K562 (cell line): Measurements from ENCODE around the gene FRMPD4. TPM values are rescaled to one million over a fixed set of nuclear protein-coding genes. Genes with fewer than 3 reads are reported as not detected.

ENCODE experiments used
- ATAC-seq: fragments of 200-7000 bp; cut with Tn5 transposase; 3 replicates; pipeline ENCODE4 v1.9.1; 2020; ENCODE audit warnings: moderate library complexity
- BruUV-seq: library from RNA; stranded (reverse); fragments of 400-500 nt; replicated peaks from 2 replicates; lab custom pipeline; 2021; lab: Mats Ljungman, UMichigan
- CTCF ChIA-PET: fragments of 300-600 bp; formaldehyde crosslinking; extraction: SDS; loops from one replicate; lab custom pipeline; 2021; ENCODE audit warnings: low intra/inter-chr PET ratio; lab: Yijun Ruan, JAX
- POLR2A ChIA-PET: fragments of 300-600, 350-650 bp; sonication (Branson Sonifier 250); formaldehyde crosslinking; extraction: SDS; loops from one replicate; lab custom pipeline; 2021; ENCODE audit warnings: antibody characterized with exemption, inconsistent platforms; lab: Yijun Ruan, JAX
- DNase-seq, 4 experiments: peaks; one replicate each; pipeline versions ENCODE4 v3.0.0 to v3.0.0-alpha.2; 2011 to 2018; ENCODE audit warnings: low spot score in 3 of 4, mixed read lengths in 3 of 4; ENCODE audit errors: extremely low read depth in 1 of 4
- FAIRE-seq: peaks from 2 replicates; lab custom pipeline; 2011; peaks lifted over from hg19 to GRCh38; lab: Jason Lieb, UNC
- H2AFZ ChIP-seq: 2 replicates; pipeline ENCODE4 v1.6.0; 2011; ENCODE audit warnings: low read depth, low read length, control low read depth, inconsistent platforms
- H3K27ac ChIP-seq: fragments of 200-600 bp; 3 replicates; pipeline ENCODE4 v1.8.0; 2011; ENCODE audit warnings: low read depth, mild to moderate bottlenecking, control low read depth, inconsistent platforms, low read length, moderate library complexity, mixed read lengths; ENCODE audit errors: extremely low read depth
- H3K27me3 ChIP-seq, 2 experiments: fragments of 300-600 bp in 1 of 2; 2 replicates in 1 of 2; 3 replicates in 1 of 2; pipeline versions ENCODE4 v1.6.0 to v1.8.0; 2011; ENCODE audit warnings: inconsistent platforms in 2 of 2, low read length in 2 of 2, mild to moderate bottlenecking in 1 of 2, mixed read lengths in 1 of 2, moderate library complexity in 1 of 2; ENCODE audit not compliant: control insufficient read depth in 2 of 2, insufficient read depth in 2 of 2
- H3K36me3 ChIP-seq: fragments of 300-600 bp; 3 replicates; pipeline ENCODE4 v1.8.0; 2011; ENCODE audit warnings: mild to moderate bottlenecking, low read length, inconsistent platforms; ENCODE audit not compliant: control insufficient read depth, insufficient read depth
- H3K4me1 ChIP-seq, 2 experiments: fragments of 200-600 bp in 1 of 2; replicated peaks in 1 of 2; 2 replicates in 1 of 2; 3 replicates in 1 of 2; pipeline versions ENCODE4 v1.5.1 to v1.8.0; 2011; ENCODE audit warnings: inconsistent platforms in 2 of 2, low read length in 2 of 2, mild to moderate bottlenecking in 1 of 2, mixed read lengths in 1 of 2, moderate library complexity in 1 of 2; ENCODE audit not compliant: control insufficient read depth in 2 of 2, insufficient read depth in 2 of 2
- H3K4me2 ChIP-seq: 2 replicates; pipeline ENCODE4 v1.6.1; 2011; ENCODE audit warnings: low read length, control low read depth, inconsistent platforms, mixed read lengths; ENCODE audit not compliant: insufficient read depth
- H3K4me3 ChIP-seq: fragments of 200-600 bp; sonication (generic), shearing (Covaris generic); 2 replicates; pipeline ENCODE4 v1.5.1; 2016; ENCODE audit warnings: control low read depth, inconsistent platforms
- H3K79me2 ChIP-seq: fragments of 200-600 bp; 3 replicates; pipeline ENCODE4 v1.8.0; 2011; ENCODE audit warnings: low read length, inconsistent platforms; ENCODE audit not compliant: control insufficient read depth, insufficient read depth
- H3K9ac ChIP-seq, 2 experiments: 2 replicates each; pipeline versions ENCODE4 v1.6.0 to v1.6.1; 2011; ENCODE audit warnings: low read depth in 2 of 2, low read length in 2 of 2, control low read depth in 1 of 2, inconsistent platforms in 1 of 2, mild to moderate bottlenecking in 1 of 2, mixed read lengths in 1 of 2; ENCODE audit not compliant: insufficient read depth in 1 of 2
- H3K9me1 ChIP-seq: one replicate; pipeline ENCODE4 v1.6.0; 2011; ENCODE audit warnings: inconsistent platforms, mild to moderate bottlenecking, low read length, moderate library complexity; ENCODE audit not compliant: control insufficient read depth, insufficient read depth
- H3K9me3 ChIP-seq: replicated peaks from 2 replicates; pipeline ENCODE4 v1.5.1; 2011; ENCODE audit warnings: low read depth, low read length, inconsistent platforms; ENCODE audit not compliant: control insufficient read depth, insufficient read depth
- H4K20me1 ChIP-seq: replicated peaks from 2 replicates; pipeline ENCODE4 v1.6.1; 2011; ENCODE audit warnings: low read length, inconsistent platforms, mixed read lengths; ENCODE audit not compliant: control insufficient read depth, insufficient read depth
- ATF6 ChIP-seq: sonication (generic); formaldehyde crosslinking; IDR thresholded peaks from 2 replicates; pipeline ENCODE4 v1.4.0; 2020; ENCODE audit warnings: mild to moderate bottlenecking, missing genetic modification reagents
- BRD4 ChIP-seq: fragments of 200-600 bp; sonication (generic); IDR thresholded peaks from 2 replicates; pipeline ENCODE4 v1.6.1; 2017; ENCODE audit warnings: inconsistent platforms
- CBFA2T2 ChIP-seq: fragments of 450-650 bp; conservative IDR thresholded peaks from 2 replicates; pipeline ENCODE4 v1.6.1; 2017; ENCODE audit warnings: mild to moderate bottlenecking
- E2F4 ChIP-seq: sonication (generic); formaldehyde crosslinking; IDR thresholded peaks from 2 replicates; pipeline ENCODE4 v1.8.0; 2022; ENCODE audit warnings: mild to moderate bottlenecking, low read depth, missing genetic modification reagents
- FOXJ3 ChIP-seq: sonication (generic); formaldehyde crosslinking; IDR thresholded peaks from 2 replicates; pipeline ENCODE4 v1.4.0; 2020; ENCODE audit warnings: mild to moderate bottlenecking, missing genetic modification reagents
- GTF2A2 ChIP-seq: IDR thresholded peaks from 2 replicates; pipeline ENCODE4 v1.6.1; 2016; ENCODE audit warnings: mild to moderate bottlenecking, missing genetic modification characterization, missing compliant biosample characterization
- HLTF ChIP-seq: fragments of 450-650 bp; IDR thresholded peaks from 2 replicates; pipeline ENCODE4 v1.6.1; 2016
- L3MBTL2 ChIP-seq: fragments of 450-650 bp; IDR thresholded peaks from 2 replicates; pipeline ENCODE4 v1.6.1; 2016; ENCODE audit warnings: mild to moderate bottlenecking, moderate library complexity
- MCM7 ChIP-seq, 2 experiments: fragments of 450-650 bp; IDR thresholded peaks; 2 replicates each; pipeline ENCODE4 v1.6.1; 2016 to 2018
- NBN ChIP-seq: fragments of 450-650 bp; IDR thresholded peaks from 2 replicates; pipeline ENCODE4 v1.6.1; 2016; ENCODE audit warnings: low read depth, mild to moderate bottlenecking
- OTX1 ChIP-seq: fragments of 450-650 bp; formaldehyde crosslinking; IDR thresholded peaks from 2 replicates; pipeline ENCODE4 v1.4.0; 2022; ENCODE audit warnings: mild to moderate bottlenecking
- RB1 ChIP-seq: fragments of 450-650 bp; IDR thresholded peaks from 2 replicates; pipeline ENCODE4 v1.6.1; 2017; ENCODE audit warnings: low read depth, mild to moderate bottlenecking
- RBFOX2 ChIP-seq: fragments of 200-400 bp; formaldehyde crosslinking; IDR thresholded peaks from 2 replicates; pipeline ENCODE4 v1.6.1; 2017; ENCODE audit warnings: low read depth, mild to moderate bottlenecking, low read length, moderate library complexity
- RNF2 ChIP-seq: sonication (generic); IDR thresholded peaks from 2 replicates; pipeline ENCODE4 v1.6.1; 2016
- SAFB2 ChIP-seq: fragments of 200-400 bp; formaldehyde crosslinking; IDR thresholded peaks from 2 replicates; pipeline ENCODE4 v1.6.1; 2018; ENCODE audit warnings: borderline replicate concordance, low read length, low read depth, moderate library complexity; ENCODE audit not compliant: severe bottlenecking
- SUPT5H ChIP-seq: fragments of 450-650 bp; IDR thresholded peaks from 2 replicates; pipeline ENCODE4 v1.6.1; 2016
- ZNF212 ChIP-seq: fragments of 450-650 bp; formaldehyde crosslinking; IDR thresholded peaks from 2 replicates; pipeline ENCODE4 v1.4.0; 2020; ENCODE audit warnings: mild to moderate bottlenecking
- ZNF717 ChIP-seq: fragments of 250-450 bp; sonication (Bioruptor Pico); IDR thresholded peaks from 2 replicates; pipeline ENCODE4 v1.5.0; 2021
- ZSCAN29 ChIP-seq: fragments of 450-650 bp; IDR thresholded peaks from 2 replicates; pipeline ENCODE4 v1.6.1; 2017
- WGBS: fragments of 100-300 bp; shearing (Covaris generic); methylation state at CpG from one replicate; pipeline ENCODE4 v1.1.6; 2016; ENCODE audit warnings: low coverage, mixed read lengths; ENCODE audit not compliant: insufficient coverage; ENCODE audit errors: missing lambda C conversion rate; 5-methylcytosine and 5-hydroxymethylcytosine counted together
- in situ Hi-C: fragments of 300-500 bp; cut with MboI; formaldehyde crosslinking; loops from 4 replicates; pipeline ENCODE4 v1.15.0; 2018; ENCODE audit warnings: inconsistent platforms, mixed read lengths
- intact Hi-C: fragments of 100-400 bp; cut with micrococcal nuclease; formaldehyde crosslinking; loops from 2 replicates; pipeline ENCODE4 v1.14.2; 2022
- polyA plus RNA-seq, 8 experiments: library from polyadenylated mRNA; depleted of rRNA in 4 of 8; stranded (reverse) in 5 of 8; unstranded in 3 of 8; fragments of >200 nt; fragmentation: Nextera tagmentation in 2 of 8; fragmentation: Illumina TruSeq in 1 of 8; extraction: Ambion mirVana in 2 of 8; extraction: Trizol in 1 of 8; gene quantifications; 2 replicates each; pipeline versions ENCODE4 v1.2.1 to v1.2.3, GENCODE V29; 2011 to 2014; ENCODE audit warnings: inconsistent platforms in 1 of 8, missing spikeins in 1 of 8
- total RNA-seq, 7 experiments: library from RNA; depleted of rRNA in 6 of 7; stranded (reverse); fragments of >200 nt in 6 of 7; fragmentation: Illumina TruSeq in 2 of 7; extraction: Trizol in 2 of 7; gene quantifications; 2 replicates each; pipeline versions ENCODE4 v1.2.1 to v1.2.3, GENCODE V29; 2011 to 2021; ENCODE audit warnings: low replicate concordance in 1 of 7
- TF ChIP-seq, protein P1 (sequence below): fragments of 450-650 bp; formaldehyde crosslinking; IDR thresholded peaks from 2 replicates; pipeline ENCODE4 v1.4.0; 2022; ENCODE audit warnings: missing genetic modification characterization
- TF ChIP-seq, protein P2 (sequence below): fragments of 200-400 bp; formaldehyde crosslinking; IDR thresholded peaks from 2 replicates; pipeline ENCODE4 v1.6.1; 2017; ENCODE audit warnings: mild to moderate bottlenecking, low read depth, low read length, moderate library complexity

The FRMPD4 gene
- total and polyA plus RNA-seq, 9 of the 15 experiments (the other 6 are each of a cell fraction or from before 2014, with no cell fraction given) = not detected

DNA sequence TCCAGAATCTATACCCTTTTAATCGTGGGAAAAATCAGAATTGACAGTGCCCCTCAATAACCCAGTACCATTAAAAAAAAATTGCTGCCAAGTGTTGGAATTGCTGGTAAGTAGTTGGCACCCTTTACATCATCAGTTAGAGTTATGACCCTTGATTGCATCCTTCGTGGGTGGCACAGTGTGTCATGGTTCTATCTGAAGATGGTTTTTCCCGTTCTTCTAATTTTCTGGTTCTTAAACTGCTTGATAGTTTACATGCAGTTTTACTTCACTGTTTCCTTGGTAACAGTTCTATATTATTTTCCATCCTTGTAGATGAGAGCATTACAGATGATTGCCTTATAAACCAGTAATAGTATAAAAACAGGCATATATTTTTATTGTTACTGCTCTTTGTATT, 3.2 kb downstream of the FRMPD4 start (continued):
- no peak for TF ChIP-seq MCM7 (IDR thresholded peaks at IDR 0.05)
- no peak for TF ChIP-seq GTF2A2 (tag)
- no peak for TF ChIP-seq SAFB2
- TF ChIP-seq E2F4 (CRISPR knock-in tag) = no peak
- TF ChIP-seq L3MBTL2 = no peak
- no peak for TF ChIP-seq RNF2
- no peak for TF ChIP-seq ZNF717 (CRISPR knock-in tag)
- TF ChIP-seq, protein P1, sequence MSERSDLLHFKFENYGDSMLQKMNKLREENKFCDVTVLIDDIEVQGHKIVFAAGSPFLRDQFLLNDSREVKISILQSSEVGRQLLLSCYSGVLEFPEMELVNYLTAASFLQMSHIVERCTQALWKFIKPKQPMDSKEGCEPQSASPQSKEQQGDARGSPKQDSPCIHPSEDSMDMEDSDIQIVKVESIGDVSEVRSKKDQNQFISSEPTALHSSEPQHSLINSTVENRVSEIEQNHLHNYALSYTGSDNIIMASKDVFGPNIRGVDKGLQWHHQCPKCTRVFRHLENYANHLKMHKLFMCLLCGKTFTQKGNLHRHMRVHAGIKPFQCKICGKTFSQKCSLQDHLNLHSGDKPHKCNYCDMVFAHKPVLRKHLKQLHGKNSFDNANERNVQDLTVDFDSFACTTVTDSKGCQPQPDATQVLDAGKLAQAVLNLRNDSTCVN = no peak
- TF ChIP-seq RB1 = no peak
- TF ChIP-seq FOXJ3 (CRISPR knock-in tag) = no peak

GRCh38 chrX:12142661-12143060, 4.4 kb downstream of the FRMPD4 start:
- in situ Hi-C loops (no loop called here), intact Hi-C loops (no loop called here)
- Histone ChIP-seq H3K27me3 (no peaks in the 10 kb centered on the region), H3K4me3 (no peak overlapping the region), H3K4me1 (no peaks in the 10 kb centered on the region), H3K4me2 (no peak overlapping the region), H3K79me2 (no peaks in the 10 kb centered on the region), H3K9ac (no peak overlapping the region), H3K36me3 (no peaks in the 10 kb centered on the region), H3K27ac (no peak overlapping the region), H3K9me1 (no peaks in the 10 kb centered on the region), H3K9me3 (no peaks in the 10 kb centered on the region), H4K20me1 (no peaks in the 10 kb centered on the region), H2AFZ (no peak overlapping the region)
- ChIA-PET POLR2A (interaction anchor here (1.0 kb wide), 1 partner anchor 10 kb away, joined by 3 read pairs; no protein-coding TSS in a partner anchor), CTCF (no interaction called here)
- ATAC-seq = no peak
- 2% methylated on average over 4 of the region's 4 CpGs for WGBS
- BruUV-seq = no TSS peak
- no peak for FAIRE-seq
- no peak for DNase-seq
- no peak for TF ChIP-seq HLTF
- no peak for TF ChIP-seq ATF6 (CRISPR knock-in tag)
- TF ChIP-seq NBN = no peak
- no peak for TF ChIP-seq OTX1 (CRISPR knock-in tag)
- TF ChIP-seq SUPT5H = no peak
- no peak for TF ChIP-seq ZNF212 (CRISPR knock-in tag)
- TF ChIP-seq, protein P2, sequence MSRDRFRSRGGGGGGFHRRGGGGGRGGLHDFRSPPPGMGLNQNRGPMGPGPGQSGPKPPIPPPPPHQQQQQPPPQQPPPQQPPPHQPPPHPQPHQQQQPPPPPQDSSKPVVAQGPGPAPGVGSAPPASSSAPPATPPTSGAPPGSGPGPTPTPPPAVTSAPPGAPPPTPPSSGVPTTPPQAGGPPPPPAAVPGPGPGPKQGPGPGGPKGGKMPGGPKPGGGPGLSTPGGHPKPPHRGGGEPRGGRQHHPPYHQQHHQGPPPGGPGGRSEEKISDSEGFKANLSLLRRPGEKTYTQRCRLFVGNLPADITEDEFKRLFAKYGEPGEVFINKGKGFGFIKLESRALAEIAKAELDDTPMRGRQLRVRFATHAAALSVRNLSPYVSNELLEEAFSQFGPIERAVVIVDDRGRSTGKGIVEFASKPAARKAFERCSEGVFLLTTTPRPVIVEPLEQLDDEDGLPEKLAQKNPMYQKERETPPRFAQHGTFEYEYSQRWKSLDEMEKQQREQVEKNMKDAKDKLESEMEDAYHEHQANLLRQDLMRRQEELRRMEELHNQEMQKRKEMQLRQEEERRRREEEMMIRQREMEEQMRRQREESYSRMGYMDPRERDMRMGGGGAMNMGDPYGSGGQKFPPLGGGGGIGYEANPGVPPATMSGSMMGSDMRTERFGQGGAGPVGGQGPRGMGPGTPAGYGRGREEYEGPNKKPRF = no peak
- no peak for TF ChIP-seq BRD4
- TF ChIP-seq CBFA2T2 = no peak
- TF ChIP-seq RBFOX2 = no peak
- no peak for TF ChIP-seq ZSCAN29
